ENCODE measurements around the gene ZNF729.

ZNF729 gene

GRCh38 chr19:22286151-22286810, at the start of gene ZNF729:
ZNF729 (plus strand) TSS chr19:22286441; CDS start chr19:22286526, 85 bp downstream.
- POLR2A ChIA-PET, result no interaction called here
- H3K4me3 ChIP-seq (ENCODE audit: low read depth, low read length), result no peak within 1 kb of the TSS

DNA sequence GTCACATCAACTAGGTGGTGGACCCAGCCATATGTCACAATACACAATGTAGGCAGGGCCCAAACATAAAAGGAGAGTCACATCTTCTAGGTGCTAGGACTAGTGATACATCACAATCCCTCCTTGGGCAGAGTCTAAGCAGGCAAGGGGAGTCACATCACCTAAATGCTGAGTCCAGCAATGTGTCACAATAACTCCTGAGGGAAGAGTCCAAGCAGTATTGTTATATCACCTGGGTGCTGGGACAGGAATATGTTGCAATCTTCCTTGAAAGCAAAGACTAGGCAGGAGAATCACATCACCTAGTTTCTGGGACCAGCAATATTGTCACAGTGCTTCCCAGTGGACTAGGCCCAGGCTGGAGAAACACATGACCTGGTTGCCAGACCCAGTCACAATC, 29.4 kb upstream of the ZNF729 start:
- Histone ChIP-seq H3K27ac (ENCODE audit: extremely low read depth, low read depth, low read length) (no peak overlapping the region), H3K4me3 (ENCODE audit: low read depth, low read length) (no peak overlapping the region), H3K9me3 (ENCODE audit: control insufficient read depth, insufficient read depth, low read depth, low read length) (no peaks in the 10 kb centered on the region), H3K36me3 (ENCODE audit: control insufficient read depth in 2 of 2, insufficient read depth in 1 of 2, low read length in 2 of 2) (no peaks in the 10 kb centered on the region), H3K4me1 (ENCODE audit: control insufficient read depth, insufficient read depth, low read length) (no peaks in the 10 kb centered on the region)
- TF ChIP-seq ZNF112 (tag by site-specific recombination; IDR thresholded peaks at IDR 0.05), result no peak
- ChIA-PET CTCF (no interaction called here), POLR2A (no interaction called here)

More at GRCh38 chr19:22286151-22286810, at the start of gene ZNF729:
- Histone ChIP-seq H3K9me3 (ENCODE audit: control insufficient read depth, insufficient read depth, low read depth, low read length) (no peaks in the 10 kb centered on the region), H3K27ac (ENCODE audit: extremely low read depth, low read depth, low read length) (no peak within 1 kb of the TSS), H3K4me1 (ENCODE audit: control insufficient read depth, insufficient read depth, low read length) (no peaks in the 10 kb centered on the region), H3K36me3 (ENCODE audit: control insufficient read depth in 2 of 2, insufficient read depth in 1 of 2, low read length in 2 of 2) (no peaks in the 10 kb centered on the region)
- TF ChIP-seq ZNF23 (tag by site-specific recombination; IDR thresholded peaks at IDR 0.05; ENCODE audit: borderline replicate concordance), result no peak
- no peak for TF ChIP-seq IKZF3 (tag by site-specific recombination; IDR thresholded peaks at IDR 0.05)
- TF ChIP-seq PRDM1 (tag by site-specific recombination; IDR thresholded peaks at IDR 0.05), result no peak
- TF ChIP-seq ELK4 (IDR thresholded peaks at IDR 0.05; ENCODE audit: borderline replicate concordance, low read depth, low read length), result no peak
- no peak for TF ChIP-seq FEZF1 (tag by site-specific recombination; IDR thresholded peaks at IDR 0.05)
- TF ChIP-seq, protein P1, sequence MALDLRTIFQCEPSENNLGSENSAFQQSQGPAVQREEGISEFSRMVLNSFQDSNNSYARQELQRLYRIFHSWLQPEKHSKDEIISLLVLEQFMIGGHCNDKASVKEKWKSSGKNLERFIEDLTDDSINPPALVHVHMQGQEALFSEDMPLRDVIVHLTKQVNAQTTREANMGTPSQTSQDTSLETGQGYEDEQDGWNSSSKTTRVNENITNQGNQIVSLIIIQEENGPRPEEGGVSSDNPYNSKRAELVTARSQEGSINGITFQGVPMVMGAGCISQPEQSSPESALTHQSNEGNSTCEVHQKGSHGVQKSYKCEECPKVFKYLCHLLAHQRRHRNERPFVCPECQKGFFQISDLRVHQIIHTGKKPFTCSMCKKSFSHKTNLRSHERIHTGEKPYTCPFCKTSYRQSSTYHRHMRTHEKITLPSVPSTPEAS (tag by site-specific recombination; IDR thresholded peaks at IDR 0.05), result no peak
- no peak for TF ChIP-seq ZSCAN16 (tag by site-specific recombination; IDR thresholded peaks at IDR 0.05)
- no peak for TF ChIP-seq TSHZ1 (tag by site-specific recombination; IDR thresholded peaks at IDR 0.05; ENCODE audit: borderline replicate concordance)
- TF ChIP-seq ZNF169 (tag by site-specific recombination; IDR thresholded peaks at IDR 0.05), result no peak
- TF ChIP-seq ZNF274 (IDR thresholded peaks at IDR 0.05; ENCODE audit: low read length), result no peak
- TF ChIP-seq ZNF274 (tag by site-specific recombination; IDR thresholded peaks at IDR 0.05; ENCODE audit: borderline replicate concordance), result no peak
- TF ChIP-seq KLF9 (tag by site-specific recombination; IDR thresholded peaks at IDR 0.05; ENCODE audit: low read depth), result no peak
- TF ChIP-seq ZNF473 (tag by site-specific recombination; IDR thresholded peaks at IDR 0.05), result no peak
- TF ChIP-seq ZNF133 (tag by site-specific recombination; IDR thresholded peaks at IDR 0.05), result no peak
- no peak for TF ChIP-seq ZNF629 (tag by site-specific recombination; IDR thresholded peaks at IDR 0.05)
- TF ChIP-seq ZNF654 (tag by site-specific recombination; IDR thresholded peaks at IDR 0.05; ENCODE audit: low read depth), result no peak
- CTCF ChIA-PET, result no interaction called here

- POLR2A ChIA-PET, result no interaction called here
- TF ChIP-seq ZNF555 (tag by site-specific recombination; conservative IDR thresholded peaks at IDR 0.05), result no peak
- TF ChIP-seq ZNF140 (tag by site-specific recombination; IDR thresholded peaks at IDR 0.05), result no peak
- TF ChIP-seq ZNF707 (tag by site-specific recombination; IDR thresholded peaks at IDR 0.05), result no peak
- TF ChIP-seq MYNN (tag by site-specific recombination; IDR thresholded peaks at IDR 0.05; ENCODE audit: borderline replicate concordance), result no peak
- no peak for TF ChIP-seq ZNF146 (tag by site-specific recombination; IDR thresholded peaks at IDR 0.05)
- no peak for TF ChIP-seq SETDB1 (IDR thresholded peaks at IDR 0.05; ENCODE audit: insufficient read length, low read length)
- TF ChIP-seq, protein P2, sequence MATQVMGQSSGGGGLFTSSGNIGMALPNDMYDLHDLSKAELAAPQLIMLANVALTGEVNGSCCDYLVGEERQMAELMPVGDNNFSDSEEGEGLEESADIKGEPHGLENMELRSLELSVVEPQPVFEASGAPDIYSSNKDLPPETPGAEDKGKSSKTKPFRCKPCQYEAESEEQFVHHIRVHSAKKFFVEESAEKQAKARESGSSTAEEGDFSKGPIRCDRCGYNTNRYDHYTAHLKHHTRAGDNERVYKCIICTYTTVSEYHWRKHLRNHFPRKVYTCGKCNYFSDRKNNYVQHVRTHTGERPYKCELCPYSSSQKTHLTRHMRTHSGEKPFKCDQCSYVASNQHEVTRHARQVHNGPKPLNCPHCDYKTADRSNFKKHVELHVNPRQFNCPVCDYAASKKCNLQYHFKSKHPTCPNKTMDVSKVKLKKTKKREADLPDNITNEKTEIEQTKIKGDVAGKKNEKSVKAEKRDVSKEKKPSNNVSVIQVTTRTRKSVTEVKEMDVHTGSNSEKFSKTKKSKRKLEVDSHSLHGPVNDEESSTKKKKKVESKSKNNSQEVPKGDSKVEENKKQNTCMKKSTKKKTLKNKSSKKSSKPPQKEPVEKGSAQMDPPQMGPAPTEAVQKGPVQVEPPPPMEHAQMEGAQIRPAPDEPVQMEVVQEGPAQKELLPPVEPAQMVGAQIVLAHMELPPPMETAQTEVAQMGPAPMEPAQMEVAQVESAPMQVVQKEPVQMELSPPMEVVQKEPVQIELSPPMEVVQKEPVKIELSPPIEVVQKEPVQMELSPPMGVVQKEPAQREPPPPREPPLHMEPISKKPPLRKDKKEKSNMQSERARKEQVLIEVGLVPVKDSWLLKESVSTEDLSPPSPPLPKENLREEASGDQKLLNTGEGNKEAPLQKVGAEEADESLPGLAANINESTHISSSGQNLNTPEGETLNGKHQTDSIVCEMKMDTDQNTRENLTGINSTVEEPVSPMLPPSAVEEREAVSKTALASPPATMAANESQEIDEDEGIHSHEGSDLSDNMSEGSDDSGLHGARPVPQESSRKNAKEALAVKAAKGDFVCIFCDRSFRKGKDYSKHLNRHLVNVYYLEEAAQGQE (tag by site-specific recombination; IDR thresholded peaks at IDR 0.05), result no peak
Observed at GRCh38 chr19:22257381-22257780, 28.9 kb upstream of the ZNF729 start.

More at GRCh38 chr19:22257381-22257780, 28.9 kb upstream of the ZNF729 start:
- CTCF ChIA-PET, result no interaction called here
- Histone ChIP-seq H3K4me1 (ENCODE audit: control insufficient read depth, insufficient read depth, low read length) (no peaks in the 10 kb centered on the region), H3K36me3 (ENCODE audit: control insufficient read depth in 2 of 2, insufficient read depth in 1 of 2, low read length in 2 of 2) (no peaks in the 10 kb centered on the region), H3K27ac (ENCODE audit: extremely low read depth, low read depth, low read length) (no peak overlapping the region), H3K9me3 (ENCODE audit: control insufficient read depth, insufficient read depth, low read depth, low read length) (no peaks in the 10 kb centered on the region), H3K4me3 (ENCODE audit: low read depth, low read length) (no peak overlapping the region)
